ENCODE measurements around the gene MXRA8. TPM values are rescaled to one million over a fixed set of nuclear protein-coding genes. Genes with fewer than 3 reads are reported as not detected.
A peak's percentile ranks its signal among the peaks of the same experiment; 100 is the strongest.

Gene MXRA8
- total RNA-seq, 3 donors from 2014 or later: 6.8 to 62.1 (median 20.8) TPM

DNA sequence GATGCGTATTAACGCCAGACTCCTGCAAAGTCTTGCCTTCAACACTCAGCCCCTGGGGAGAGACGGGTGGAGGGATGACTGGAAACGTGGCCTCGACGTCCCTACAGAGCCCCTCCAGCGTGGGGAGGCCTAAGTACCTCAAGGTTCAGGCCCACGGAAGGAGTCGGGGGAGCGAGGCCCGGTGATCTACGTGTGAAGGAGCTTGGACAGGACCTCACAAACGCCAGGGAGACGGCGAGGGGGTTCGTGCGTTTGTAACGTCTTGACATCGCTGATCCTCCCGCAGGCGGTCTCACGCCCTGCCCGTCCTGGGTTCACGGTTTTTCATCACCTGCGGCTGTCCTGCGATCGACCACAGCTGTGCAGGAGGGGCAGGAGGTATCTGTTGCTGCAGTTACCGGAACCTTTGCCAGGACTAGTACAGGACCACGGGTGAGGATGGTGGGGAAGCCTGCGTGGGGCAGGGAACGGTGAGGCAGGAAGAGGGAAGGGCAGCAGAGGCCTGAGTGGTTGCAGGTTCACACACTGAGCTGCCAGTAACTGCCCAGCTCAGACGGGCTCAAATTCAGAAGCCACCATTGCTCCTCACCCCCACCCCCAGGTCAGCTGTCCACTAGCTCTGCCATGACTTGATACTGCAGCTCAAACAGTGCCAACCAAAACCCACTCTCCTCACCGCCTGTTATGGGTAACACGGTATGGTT lies 41.7 kb upstream of the MXRA8 start:
- H3K9me3 ChIP-seq: no peaks in the 10 kb centered on the region
- peak; percentile 12 for ATAC-seq
- intact Hi-C loops (cut with DNase I, micrococcal nuclease): no loop called here
- H3K4me1 ChIP-seq (ENCODE audit: low read depth): peaks cover 17% of the 10 kb centered on the region
- peak overlapping the region; percentile 94 for H3K4me3 ChIP-seq
- peaks cover 2% of the 10 kb centered on the region for H3K36me3 ChIP-seq (ENCODE audit: low read depth)
- TF ChIP-seq, protein P1, sequence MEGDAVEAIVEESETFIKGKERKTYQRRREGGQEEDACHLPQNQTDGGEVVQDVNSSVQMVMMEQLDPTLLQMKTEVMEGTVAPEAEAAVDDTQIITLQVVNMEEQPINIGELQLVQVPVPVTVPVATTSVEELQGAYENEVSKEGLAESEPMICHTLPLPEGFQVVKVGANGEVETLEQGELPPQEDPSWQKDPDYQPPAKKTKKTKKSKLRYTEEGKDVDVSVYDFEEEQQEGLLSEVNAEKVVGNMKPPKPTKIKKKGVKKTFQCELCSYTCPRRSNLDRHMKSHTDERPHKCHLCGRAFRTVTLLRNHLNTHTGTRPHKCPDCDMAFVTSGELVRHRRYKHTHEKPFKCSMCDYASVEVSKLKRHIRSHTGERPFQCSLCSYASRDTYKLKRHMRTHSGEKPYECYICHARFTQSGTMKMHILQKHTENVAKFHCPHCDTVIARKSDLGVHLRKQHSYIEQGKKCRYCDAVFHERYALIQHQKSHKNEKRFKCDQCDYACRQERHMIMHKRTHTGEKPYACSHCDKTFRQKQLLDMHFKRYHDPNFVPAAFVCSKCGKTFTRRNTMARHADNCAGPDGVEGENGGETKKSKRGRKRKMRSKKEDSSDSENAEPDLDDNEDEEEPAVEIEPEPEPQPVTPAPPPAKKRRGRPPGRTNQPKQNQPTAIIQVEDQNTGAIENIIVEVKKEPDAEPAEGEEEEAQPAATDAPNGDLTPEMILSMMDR (IDR thresholded peaks at IDR 0.05): no peak
- DNase-seq: peak in 2 of 3 donors; percentile 31 to 51

DNA sequence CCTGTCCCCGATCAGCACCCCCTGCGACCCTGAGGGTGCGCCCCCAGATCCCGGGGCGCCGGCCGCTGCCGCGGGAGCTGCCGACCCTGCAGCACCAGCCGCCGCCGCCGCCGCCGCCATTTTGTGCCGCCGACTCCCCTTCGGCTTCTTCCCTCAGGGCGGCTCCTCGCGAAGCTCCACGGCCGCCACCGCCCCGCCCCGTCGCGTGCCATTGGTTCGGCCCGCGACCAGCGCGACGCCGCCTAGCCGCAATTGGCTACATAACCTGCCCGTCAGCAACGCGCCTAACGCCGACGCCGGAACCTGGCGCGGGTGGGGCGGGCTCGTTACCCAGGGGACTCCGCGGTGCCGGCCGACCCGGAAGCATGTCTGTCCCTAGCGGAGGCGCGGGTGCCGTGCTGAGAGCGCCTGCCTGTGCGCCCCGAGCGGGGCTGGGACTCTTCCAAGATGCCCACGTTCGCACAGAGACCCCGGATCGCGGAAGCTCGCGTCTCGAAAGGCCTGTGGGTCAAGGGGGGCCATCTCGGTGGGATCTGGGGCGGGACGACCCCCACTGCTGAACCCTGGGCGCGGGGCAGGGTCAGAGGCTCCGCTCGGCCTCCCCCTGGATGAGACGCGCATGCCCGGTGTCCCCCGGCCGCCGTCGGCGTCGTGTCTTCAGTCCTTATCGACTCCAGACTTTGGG lies 41.0 kb upstream of the MXRA8 start, which contains the start of gene CCNL2:
Gene CCNL2 (minus strand): TSS at position 149 of the 685 bp plus-strand sequence. CDS start 29 bp downstream, at position 120.
- intact Hi-C loops (cut with DNase I, micrococcal nuclease): no loop called here
- peaks cover 4% of the 10 kb centered on the region for H3K36me3 ChIP-seq (ENCODE audit: low read depth)
- TF ChIP-seq, protein P1 (IDR thresholded peaks at IDR 0.05): peak; percentile 82
- DNase-seq: peak; percentile 99 to 100 (median 99)
- peak; percentile 97 for ATAC-seq
- H3K4me3 ChIP-seq: peak within 1 kb of the TSS; percentile 94
- no peaks in the 10 kb centered on the region for H3K9me3 ChIP-seq
- H3K4me1 ChIP-seq (ENCODE audit: low read depth): peaks cover 17% of the 10 kb centered on the region

DNA sequence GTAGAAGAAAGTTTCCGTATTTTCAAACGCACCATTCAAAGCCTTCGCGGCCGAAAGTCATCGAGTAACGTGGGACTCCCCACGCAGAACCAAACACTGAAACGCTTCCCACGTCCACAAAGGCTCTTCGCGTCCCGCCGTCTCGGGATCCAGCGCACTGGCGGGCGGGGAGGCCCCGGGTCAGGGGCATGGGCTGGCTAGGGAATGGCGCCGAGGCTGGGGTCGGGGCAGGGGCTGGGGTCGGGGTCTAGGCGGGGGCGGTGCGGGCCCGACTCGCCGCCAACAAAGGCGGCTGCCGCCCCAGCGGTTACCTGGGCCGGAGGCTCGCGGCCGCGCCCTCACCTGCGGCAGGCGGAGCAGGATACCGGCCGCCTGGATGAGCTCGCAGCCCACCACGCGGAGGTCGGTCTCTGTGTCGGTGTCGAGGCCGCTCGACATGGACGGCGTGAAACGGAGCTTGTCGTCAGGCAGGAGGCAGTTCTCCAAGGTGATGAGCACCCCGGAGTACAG lies 40.4 kb upstream of the MXRA8 start:
- peaks cover 17% of the 10 kb centered on the region for H3K4me1 ChIP-seq (ENCODE audit: low read depth)
- peak overlapping the region; percentile 94 for H3K4me3 ChIP-seq
- DNase-seq (no peak), ATAC-seq (peak; percentile 3)
- intact Hi-C loops (cut with DNase I, micrococcal nuclease): no loop called here
- TF ChIP-seq, protein P1 (IDR thresholded peaks at IDR 0.05): no peak
- H3K36me3 ChIP-seq (ENCODE audit: low read depth): peaks cover 4% of the 10 kb centered on the region
- H3K9me3 ChIP-seq: no peaks in the 10 kb centered on the region

DNA sequence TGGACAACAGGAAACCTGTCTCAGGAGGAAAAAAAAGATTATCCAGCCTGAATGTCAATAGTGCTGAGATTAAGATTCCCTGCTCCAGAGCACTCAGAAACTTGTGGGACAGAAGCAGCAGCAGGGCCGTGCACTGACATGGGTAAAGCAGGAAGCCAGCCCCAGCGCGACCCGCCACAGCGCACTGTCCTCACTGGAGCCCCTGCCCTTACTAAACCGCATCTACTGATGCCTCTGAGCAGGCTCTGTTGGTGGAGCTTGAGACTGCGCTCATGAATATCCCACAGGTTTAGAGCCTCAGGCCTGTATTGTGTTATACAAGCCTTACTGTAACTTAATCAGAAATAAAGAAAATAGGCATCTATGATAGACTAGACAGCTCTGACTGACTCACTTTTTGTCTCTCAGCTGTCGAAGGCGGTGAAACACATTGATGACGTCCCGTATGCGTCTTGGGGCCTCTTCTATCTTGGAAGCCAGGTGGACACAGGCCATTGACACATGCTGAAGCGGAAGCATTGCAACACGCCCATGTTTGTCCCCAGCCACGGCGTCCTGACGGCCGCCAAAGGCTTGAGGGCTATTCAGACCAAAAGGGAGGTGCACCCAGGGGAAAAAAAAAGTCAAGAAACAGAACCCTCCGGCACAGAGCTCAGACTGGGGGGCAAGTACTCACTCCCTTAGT lies 39.6 kb upstream of the MXRA8 start:
- ATAC-seq (no peak), DNase-seq (peak in 1 of 3 donors; percentile 32)
- Histone ChIP-seq H3K36me3 (ENCODE audit: low read depth) (peaks cover 4% of the 10 kb centered on the region), H3K4me1 (ENCODE audit: low read depth) (peaks cover 17% of the 10 kb centered on the region), H3K9me3 (no peaks in the 10 kb centered on the region), H3K4me3 (no peak overlapping the region)
- intact Hi-C loops (cut with DNase I, micrococcal nuclease): no loop called here
- TF ChIP-seq, protein P1 (IDR thresholded peaks at IDR 0.05): no peak

DNA sequence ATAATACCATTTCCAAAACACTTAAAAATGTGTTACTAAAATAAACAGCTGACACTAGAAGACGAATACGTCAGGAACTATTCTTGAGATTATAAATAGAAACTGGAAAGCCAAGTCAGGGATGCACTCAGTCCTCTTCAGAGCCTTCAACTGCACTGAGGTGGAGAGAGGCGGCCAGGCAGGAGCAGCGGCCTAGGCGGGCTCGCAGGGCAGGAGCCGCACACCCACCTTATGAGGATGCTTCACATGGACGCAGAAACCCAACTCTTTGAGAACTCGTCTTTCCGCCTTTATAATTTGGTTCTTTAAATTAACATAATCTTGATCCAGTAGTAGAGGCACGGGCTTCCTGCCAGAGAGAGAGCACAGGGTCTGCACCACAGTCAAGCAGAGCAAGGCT lies 36.8 kb upstream of the MXRA8 start:
- TF ChIP-seq, protein P1 (IDR thresholded peaks at IDR 0.05): no peak
- no peak for DNase-seq
- intact Hi-C loops (cut with DNase I, micrococcal nuclease): no loop called here
- ATAC-seq: no peak
- H3K4me1 ChIP-seq (ENCODE audit: low read depth): peaks cover 11% of the 10 kb centered on the region
- H3K4me3 ChIP-seq: no peak overlapping the region
- H3K9me3 ChIP-seq: no peaks in the 10 kb centered on the region
- peaks cover 21% of the 10 kb centered on the region for H3K36me3 ChIP-seq (ENCODE audit: low read depth)

Measured in mucosa of descending colon (tissue), 3 donors.